OCI-LY7 (cell line): ENCODE results near the gene GP1BA.

Experiments used
- EZH2phosphoT487 ChIP-seq: fragments of 200-600 bp; sonication (generic); IDR thresholded peaks from 2 replicates; pipeline ENCODE4 v1.6.1; 2018; ENCODE audit warnings: low read depth, borderline replicate concordance, mild to moderate bottlenecking, mixed run types, antibody characterized with exemption, low read length, moderate library complexity, mixed read lengths
- TF ChIP-seq, protein P1 (sequence below): fragments of 200-600 bp; sonication (generic); conservative IDR thresholded peaks from 2 replicates; pipeline ENCODE4 v1.5.1; 2014; ENCODE audit warnings: mild to moderate bottlenecking, antibody characterized with exemption, low read length, moderate library complexity, mixed read lengths

DNA sequence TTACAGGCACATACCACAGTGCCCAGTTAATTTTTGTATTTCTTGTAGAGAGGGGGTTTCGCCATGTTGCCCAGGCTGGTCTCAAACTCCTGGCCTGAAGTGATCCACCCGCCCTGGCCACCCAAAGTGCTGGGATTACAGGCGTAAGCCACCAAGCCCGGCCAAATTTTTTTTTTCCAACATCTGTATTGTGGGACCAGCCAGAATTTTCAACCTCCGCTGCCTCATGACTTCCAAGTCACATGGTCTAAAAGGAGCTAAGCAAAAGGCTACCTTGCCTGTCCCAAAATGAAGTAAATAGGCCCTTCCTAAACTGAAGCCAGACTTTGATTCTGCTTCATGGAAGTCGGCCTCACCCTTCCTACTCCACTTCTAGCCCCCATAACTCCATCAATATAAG, 39.7 kb downstream of the GP1BA start:
- TF ChIP-seq, protein P1, sequence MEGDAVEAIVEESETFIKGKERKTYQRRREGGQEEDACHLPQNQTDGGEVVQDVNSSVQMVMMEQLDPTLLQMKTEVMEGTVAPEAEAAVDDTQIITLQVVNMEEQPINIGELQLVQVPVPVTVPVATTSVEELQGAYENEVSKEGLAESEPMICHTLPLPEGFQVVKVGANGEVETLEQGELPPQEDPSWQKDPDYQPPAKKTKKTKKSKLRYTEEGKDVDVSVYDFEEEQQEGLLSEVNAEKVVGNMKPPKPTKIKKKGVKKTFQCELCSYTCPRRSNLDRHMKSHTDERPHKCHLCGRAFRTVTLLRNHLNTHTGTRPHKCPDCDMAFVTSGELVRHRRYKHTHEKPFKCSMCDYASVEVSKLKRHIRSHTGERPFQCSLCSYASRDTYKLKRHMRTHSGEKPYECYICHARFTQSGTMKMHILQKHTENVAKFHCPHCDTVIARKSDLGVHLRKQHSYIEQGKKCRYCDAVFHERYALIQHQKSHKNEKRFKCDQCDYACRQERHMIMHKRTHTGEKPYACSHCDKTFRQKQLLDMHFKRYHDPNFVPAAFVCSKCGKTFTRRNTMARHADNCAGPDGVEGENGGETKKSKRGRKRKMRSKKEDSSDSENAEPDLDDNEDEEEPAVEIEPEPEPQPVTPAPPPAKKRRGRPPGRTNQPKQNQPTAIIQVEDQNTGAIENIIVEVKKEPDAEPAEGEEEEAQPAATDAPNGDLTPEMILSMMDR = no peak
- no peak for TF ChIP-seq EZH2phosphoT487
